ENCODE results near the gene FAM184A. TPM values are rescaled to one million over a fixed set of nuclear protein-coding genes. Genes with fewer than 3 reads are reported as not detected.

FAM184A gene
- total RNA-seq, 6 experiments from 2014 or later = not detected

GRCh38 chr6:118953391-118953790 lies 125.1 kb downstream of the FAM184A start:
- H3K4me1 Mint-ChIP-seq (ENCODE audit: low read depth) = no peaks in the 10 kb centered on the region
- H3K27ac Mint-ChIP-seq = no peak overlapping the region
- TF ChIP-seq CTCF (IDR thresholded peaks at IDR 0.05) = no peak
- H3K4me3 Mint-ChIP-seq = no peak overlapping the region
- no peak for DNase-seq
- H3K27me3 Mint-ChIP-seq (ENCODE audit: insufficient read depth) = no peaks in the 10 kb centered on the region; the same call in 1 of the 2 replicates
- H3K9me3 Mint-ChIP-seq = no peaks in the 10 kb centered on the region
- H3K36me3 Mint-ChIP-seq (ENCODE audit: low read depth) = no peaks in the 10 kb centered on the region

DNA sequence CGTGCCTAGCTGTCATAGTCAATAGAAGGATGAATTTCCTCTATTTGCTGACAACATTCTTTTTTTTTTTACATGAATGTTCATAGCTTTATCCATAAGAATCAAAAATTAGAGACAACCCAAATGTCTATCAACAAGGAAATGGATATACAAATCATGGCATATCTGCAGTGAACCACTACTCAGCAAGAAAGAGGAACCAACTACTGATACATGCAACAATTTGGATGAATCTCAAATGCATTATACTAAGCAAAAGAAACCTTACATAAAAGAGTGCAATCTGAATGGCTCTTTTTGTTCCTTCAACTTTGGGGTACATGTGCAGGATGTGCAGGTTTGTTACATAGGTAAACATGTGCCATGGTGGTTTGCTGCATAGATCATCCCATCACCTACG lies 125.8 kb downstream of the FAM184A start:
- Mint-ChIP-seq H3K36me3 (ENCODE audit: low read depth) (no peaks in the 10 kb centered on the region), H3K4me1 (ENCODE audit: low read depth) (no peaks in the 10 kb centered on the region), H3K27me3 (ENCODE audit: insufficient read depth) (no peaks in the 10 kb centered on the region), H3K4me3 (no peak overlapping the region), H3K27ac (no peak overlapping the region), H3K9me3 (no peaks in the 10 kb centered on the region)
- TF ChIP-seq CTCF (IDR thresholded peaks at IDR 0.05) = no peak
- no peak for DNase-seq

DNA sequence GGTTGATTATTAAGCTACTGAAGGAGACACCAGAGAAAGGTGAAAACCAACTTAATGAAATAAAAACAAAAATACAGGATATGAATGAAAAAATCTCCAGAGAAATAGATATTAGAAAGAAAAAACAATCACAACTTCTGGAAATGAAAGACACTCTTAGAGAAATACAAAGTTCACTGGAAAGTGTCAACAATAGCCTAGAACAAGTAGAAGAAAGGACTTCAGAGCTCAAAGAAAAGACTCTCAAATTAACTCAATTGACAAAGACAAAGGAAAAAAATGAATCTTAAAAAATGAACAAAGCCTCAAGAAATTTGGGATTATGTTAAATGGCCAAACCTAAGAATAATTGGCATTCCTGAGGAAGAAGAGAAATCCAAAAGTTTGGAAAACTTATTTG lies 133.2 kb downstream of the FAM184A start:
- no peaks in the 10 kb centered on the region for H3K36me3 Mint-ChIP-seq (ENCODE audit: low read depth)
- H3K9me3 Mint-ChIP-seq = peaks cover 8% of the 10 kb centered on the region; the same call in 1 of the 2 replicates
- no peaks in the 10 kb centered on the region for H3K4me1 Mint-ChIP-seq (ENCODE audit: low read depth)

GRCh38 chr6:118940770-118941169 lies 137.7 kb downstream of the FAM184A start:
- Mint-ChIP-seq H3K4me3 (no peak overlapping the region), H3K9me3 (peaks cover 8% of the 10 kb centered on the region; the same call in 1 of the 2 replicates), H3K36me3 (ENCODE audit: low read depth) (no peaks in the 10 kb centered on the region), H3K27me3 (ENCODE audit: insufficient read depth) (peaks cover 1% of the 10 kb centered on the region), H3K4me1 (ENCODE audit: low read depth) (peaks cover 3% of the 10 kb centered on the region), H3K27ac (no peak overlapping the region)
- no peak for DNase-seq
- no peak for TF ChIP-seq CTCF (IDR thresholded peaks at IDR 0.05)

More for the DNA sequence above, 133.2 kb downstream of the FAM184A start:
- H3K27ac Mint-ChIP-seq = no peak overlapping the region
- H3K4me3 Mint-ChIP-seq = no peak overlapping the region
- no peak for TF ChIP-seq CTCF (IDR thresholded peaks at IDR 0.05)
- peaks cover 1% of the 10 kb centered on the region; the same call in 1 of the 2 replicates for H3K27me3 Mint-ChIP-seq (ENCODE audit: insufficient read depth)
- DNase-seq = no peak

DNA sequence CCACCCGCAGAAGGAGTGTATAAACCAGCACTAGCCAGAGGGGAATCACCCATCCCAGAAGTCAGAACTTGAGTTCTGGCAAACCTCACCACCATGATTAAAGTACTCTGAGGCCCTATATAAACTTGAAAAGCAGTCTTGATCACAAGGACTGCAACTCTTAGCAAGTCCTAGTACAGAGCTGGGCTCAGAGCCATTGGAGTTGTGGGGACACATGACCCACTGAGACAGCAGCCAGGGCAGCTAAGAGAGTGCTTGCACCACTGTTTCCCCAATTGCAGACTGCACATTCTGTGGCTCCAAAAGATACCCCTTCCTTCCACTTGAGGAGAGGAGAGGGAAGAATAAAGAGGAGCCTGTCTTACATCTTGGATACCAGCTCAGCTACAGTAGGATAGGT lies 138.8 kb downstream of the FAM184A start:
- H3K27ac Mint-ChIP-seq = no peak overlapping the region
- peaks cover 9% of the 10 kb centered on the region for H3K4me1 Mint-ChIP-seq (ENCODE audit: low read depth)
- no peak overlapping the region for H3K4me3 Mint-ChIP-seq
- no peak for TF ChIP-seq CTCF (IDR thresholded peaks at IDR 0.05)
- H3K27me3 Mint-ChIP-seq (ENCODE audit: insufficient read depth) = peaks cover 1% of the 10 kb centered on the region
- no peak for DNase-seq
- peaks cover 6% of the 10 kb centered on the region; the same call in 1 of the 2 replicates for H3K9me3 Mint-ChIP-seq
- H3K36me3 Mint-ChIP-seq (ENCODE audit: low read depth) = no peaks in the 10 kb centered on the region
